GM12874 (cell line): ENCODE measurements around the gene PGBD5.

Experiments
- CTCF ChIP-seq: IDR thresholded peaks from 2 replicates; pipeline ENCODE4 v1.5.1; 2011; ENCODE audit warnings: low read depth, mild to moderate bottlenecking, control low read depth, low read length, moderate library complexity; ENCODE audit not compliant: insufficient read depth

Gene PGBD5

DNA sequence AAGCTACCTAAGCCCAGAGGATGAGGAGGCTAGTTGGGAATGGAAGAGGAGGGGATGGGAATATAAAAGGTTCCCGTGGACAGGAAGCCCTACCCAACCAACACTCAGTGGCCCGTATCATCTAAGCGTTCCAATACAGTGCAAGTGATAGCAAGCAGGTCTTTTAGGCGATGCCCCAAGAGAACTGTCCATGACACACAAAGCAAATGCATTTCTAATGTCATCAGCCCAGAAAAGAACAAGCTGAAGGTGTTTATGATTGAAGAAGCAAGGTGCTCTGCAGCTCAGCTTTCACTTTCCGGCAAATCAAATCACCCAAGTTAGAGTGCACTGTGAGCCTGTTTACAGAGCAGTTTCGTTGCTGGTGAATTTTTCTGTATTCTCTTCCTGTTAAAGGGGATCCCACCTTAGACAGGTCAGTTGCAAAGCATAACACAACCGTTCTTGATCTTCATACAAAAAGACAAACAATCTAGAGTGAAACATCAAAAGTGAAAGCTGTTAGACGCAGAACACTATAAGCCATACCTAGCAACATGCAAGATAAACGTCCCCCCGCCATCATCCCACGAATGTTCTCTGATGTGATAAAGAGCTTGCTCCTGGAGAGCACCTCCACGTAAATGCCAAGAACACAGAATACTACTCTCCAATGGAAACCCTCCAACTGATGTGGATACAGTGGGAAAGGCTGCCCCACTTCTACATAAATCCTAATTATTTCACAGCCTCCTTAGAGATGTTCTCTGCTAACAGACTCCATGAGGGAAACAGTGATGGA, 54.0 kb downstream of the PGBD5 start:
- no peak for TF ChIP-seq CTCF

DNA sequence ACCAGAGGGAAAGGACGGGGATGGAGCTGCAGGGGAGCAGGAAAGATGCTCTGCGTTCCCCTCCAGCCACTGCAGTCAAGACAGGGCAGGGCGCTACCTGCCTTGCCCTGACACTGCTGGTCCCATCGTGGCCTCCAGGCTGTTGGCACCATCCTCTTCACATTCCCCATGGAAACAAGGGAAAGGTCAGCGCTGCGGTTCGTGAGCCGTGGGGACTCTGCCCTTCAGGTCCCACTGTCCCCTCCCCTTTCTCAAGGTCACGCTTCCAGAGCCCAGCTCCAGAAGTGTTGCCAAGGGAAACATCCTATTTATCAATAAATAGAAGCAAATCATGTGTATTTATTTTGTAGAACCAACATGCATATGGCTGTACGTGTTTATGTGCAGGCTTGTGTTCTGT, 56.0 kb downstream of the PGBD5 start:
- no peak for TF ChIP-seq CTCF

- TF ChIP-seq CTCF = no peak
These were observed 57.3 kb downstream of the PGBD5 start for GRCh38 chr1:230368871-230369270.

DNA sequence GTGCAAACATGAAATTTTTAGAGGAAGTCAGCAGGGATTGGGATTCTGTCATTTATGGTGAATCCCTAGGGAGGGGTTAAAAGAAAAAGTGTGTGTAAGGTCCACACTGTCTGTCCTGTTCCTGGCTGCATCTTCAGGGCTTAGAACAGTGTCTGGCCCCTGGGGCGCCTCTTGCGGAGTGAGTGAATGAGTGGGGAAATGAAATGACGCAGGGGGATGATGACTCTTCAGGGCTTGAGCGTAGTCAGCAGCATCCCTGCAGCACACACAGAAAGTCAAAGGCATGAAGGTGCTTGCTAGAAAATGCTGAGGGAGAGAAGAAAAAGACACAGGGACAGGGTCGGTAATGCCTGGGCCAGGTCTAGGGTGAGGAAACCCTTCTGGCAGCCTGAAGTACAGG, 57.8 kb downstream of the PGBD5 start:
- TF ChIP-seq CTCF = no peak

- TF ChIP-seq CTCF = no peak
These were observed 59.6 kb downstream of the PGBD5 start for GRCh38 chr1:230366504-230366915.

GRCh38 chr1:230365723-230366307, 60.3 kb downstream of the PGBD5 start:
- TF ChIP-seq CTCF = no peak

- no peak for TF ChIP-seq CTCF
These were observed 63.2 kb downstream of the PGBD5 start for GRCh38 chr1:230362949-230363348.
